ENCODE results near the gene FBXO27. TPM values are rescaled to one million over a fixed set of nuclear protein-coding genes. Genes with fewer than 3 reads are reported as not detected.
"Not testable (repeated sequence)": the region's sequence is repeated elsewhere in the genome, so short reads cannot be mapped to it uniquely, and the experiment has no call there.

FBXO27 gene
- total and polyA plus RNA-seq, 12 donors: 1.1 to 17.2 (median 2.8) TPM

DNA sequence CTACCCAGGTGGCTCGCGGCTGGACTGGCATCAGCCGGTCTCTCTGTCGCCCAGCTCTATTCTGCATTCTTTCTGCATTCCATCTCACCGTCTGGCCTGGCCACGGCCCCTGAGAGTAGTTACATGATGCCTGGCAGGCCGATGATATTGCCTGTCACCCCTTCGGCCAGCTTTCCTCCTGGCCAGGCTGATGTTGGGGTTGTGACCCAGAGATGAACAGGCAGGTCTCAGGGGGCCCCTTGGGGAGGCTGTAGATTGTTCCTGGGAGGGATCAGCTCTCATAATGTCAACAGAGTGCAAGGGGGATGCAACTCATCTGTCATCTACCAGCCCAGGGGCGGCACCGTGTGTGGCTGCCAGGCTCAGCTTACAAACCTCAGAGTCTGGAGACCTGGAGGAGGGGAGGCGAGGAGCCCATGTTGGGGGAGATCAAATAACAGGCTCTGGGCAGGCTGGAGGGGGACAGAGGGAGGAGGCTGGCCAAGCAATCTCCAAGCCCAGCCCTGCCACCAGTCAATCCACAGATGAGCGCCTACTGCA lies 43.2 kb downstream of the FBXO27 start:
- H3K4me3 ChIP-seq: no peak overlapping the region
- no peaks in the 10 kb centered on the region for H3K27me3 ChIP-seq
- TF ChIP-seq, protein P1, sequence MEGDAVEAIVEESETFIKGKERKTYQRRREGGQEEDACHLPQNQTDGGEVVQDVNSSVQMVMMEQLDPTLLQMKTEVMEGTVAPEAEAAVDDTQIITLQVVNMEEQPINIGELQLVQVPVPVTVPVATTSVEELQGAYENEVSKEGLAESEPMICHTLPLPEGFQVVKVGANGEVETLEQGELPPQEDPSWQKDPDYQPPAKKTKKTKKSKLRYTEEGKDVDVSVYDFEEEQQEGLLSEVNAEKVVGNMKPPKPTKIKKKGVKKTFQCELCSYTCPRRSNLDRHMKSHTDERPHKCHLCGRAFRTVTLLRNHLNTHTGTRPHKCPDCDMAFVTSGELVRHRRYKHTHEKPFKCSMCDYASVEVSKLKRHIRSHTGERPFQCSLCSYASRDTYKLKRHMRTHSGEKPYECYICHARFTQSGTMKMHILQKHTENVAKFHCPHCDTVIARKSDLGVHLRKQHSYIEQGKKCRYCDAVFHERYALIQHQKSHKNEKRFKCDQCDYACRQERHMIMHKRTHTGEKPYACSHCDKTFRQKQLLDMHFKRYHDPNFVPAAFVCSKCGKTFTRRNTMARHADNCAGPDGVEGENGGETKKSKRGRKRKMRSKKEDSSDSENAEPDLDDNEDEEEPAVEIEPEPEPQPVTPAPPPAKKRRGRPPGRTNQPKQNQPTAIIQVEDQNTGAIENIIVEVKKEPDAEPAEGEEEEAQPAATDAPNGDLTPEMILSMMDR (IDR thresholded peaks at IDR 0.05): no peak
- no peak for TF ChIP-seq POLR2A (IDR thresholded peaks at IDR 0.05)
- H3K4me1 ChIP-seq (replicated peaks in 1 of 2): no peaks in the 10 kb centered on the region
- H3K9me3 ChIP-seq (replicated peaks in 1 of 3): no peaks in the 10 kb centered on the region
- H3K27ac ChIP-seq: no peak overlapping the region
- intact Hi-C loops (cut with DNase I): no loop called here
- no peak for DNase-seq
- WGBS, 4 donors: 38 to 42% (median 40%) methylated on average over 8 to 12 of the region's 12 CpGs
- no peaks in the 10 kb centered on the region for H3K36me3 ChIP-seq (replicated peaks in 1 of 2)

- DNase-seq; H3K27ac ChIP-seq; intact Hi-C loops (cut with DNase I); H3K4me1 ChIP-seq (replicated peaks in 1 of 2); H3K4me3 ChIP-seq; H3K36me3 ChIP-seq (replicated peaks in 1 of 2); H3K27me3 ChIP-seq; H3K9me3 ChIP-seq (replicated peaks in 1 of 3): not testable (repeated sequence)
- 81 to 89% (median 85%) methylated on average over 4 of the region's 4 CpGs for WGBS, 4 donors
Observed at GRCh38 chr19:38988627-38989026, 43.7 kb downstream of the FBXO27 start.

DNA sequence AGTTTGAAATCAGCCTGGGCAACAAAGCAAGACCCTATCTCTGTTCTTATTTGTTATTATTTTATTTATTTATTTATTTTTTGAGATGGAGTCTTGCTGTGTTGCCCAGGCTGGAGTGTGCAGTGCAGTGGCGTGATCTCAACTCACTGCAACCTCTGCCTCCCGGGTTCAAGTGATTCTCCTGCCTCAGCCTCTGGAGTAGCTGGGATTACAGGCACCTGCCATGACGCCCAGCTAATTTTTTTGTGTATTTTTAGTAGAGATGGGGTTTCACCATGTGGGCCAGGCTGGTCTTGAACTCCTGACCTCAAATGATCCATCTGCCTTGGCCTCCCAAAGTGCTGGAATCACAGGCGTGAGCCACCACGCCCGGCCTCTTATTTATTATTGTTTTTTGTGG lies 44.6 kb downstream of the FBXO27 start:
- H3K36me3 ChIP-seq (replicated peaks in 1 of 2): not testable (repeated sequence)

DNA sequence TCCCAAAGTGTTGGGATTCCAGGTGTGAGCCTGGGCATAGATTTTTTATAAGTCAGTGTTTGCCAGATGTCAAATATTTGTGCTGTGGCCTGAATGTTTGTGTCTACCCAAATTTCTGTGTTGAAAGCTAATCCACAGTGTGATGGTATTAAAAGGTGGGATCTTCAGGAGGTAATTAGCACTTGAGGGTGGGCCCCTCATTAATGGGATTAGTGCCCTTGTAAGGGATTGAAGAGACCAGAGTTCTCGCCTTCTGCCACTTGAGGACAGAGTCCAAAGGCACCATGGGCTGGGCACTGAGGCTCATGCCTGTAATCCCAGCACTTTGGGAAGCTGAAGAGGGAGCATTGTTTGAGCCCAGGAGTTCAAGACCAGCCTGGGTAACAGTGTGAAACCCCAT lies 47.1 kb downstream of the FBXO27 start:
- WGBS, 4 donors: 78 to 100% (median 88%) methylated on average over 1 of the region's 1 CpG
- Histone ChIP-seq H3K27me3 (no peaks in the 10 kb centered on the region), H3K4me3 (no peak overlapping the region)

More for the DNA sequence above, 44.6 kb downstream of the FBXO27 start:
- H3K4me3 ChIP-seq; H3K27ac ChIP-seq; intact Hi-C loops (cut with DNase I); H3K9me3 ChIP-seq (replicated peaks in 1 of 3); DNase-seq; H3K4me1 ChIP-seq (replicated peaks in 1 of 2); H3K27me3 ChIP-seq: not testable (repeated sequence)
- 78 to 84% (median 81%) methylated on average over 6 of the region's 6 CpGs for WGBS, 4 donors

DNA sequence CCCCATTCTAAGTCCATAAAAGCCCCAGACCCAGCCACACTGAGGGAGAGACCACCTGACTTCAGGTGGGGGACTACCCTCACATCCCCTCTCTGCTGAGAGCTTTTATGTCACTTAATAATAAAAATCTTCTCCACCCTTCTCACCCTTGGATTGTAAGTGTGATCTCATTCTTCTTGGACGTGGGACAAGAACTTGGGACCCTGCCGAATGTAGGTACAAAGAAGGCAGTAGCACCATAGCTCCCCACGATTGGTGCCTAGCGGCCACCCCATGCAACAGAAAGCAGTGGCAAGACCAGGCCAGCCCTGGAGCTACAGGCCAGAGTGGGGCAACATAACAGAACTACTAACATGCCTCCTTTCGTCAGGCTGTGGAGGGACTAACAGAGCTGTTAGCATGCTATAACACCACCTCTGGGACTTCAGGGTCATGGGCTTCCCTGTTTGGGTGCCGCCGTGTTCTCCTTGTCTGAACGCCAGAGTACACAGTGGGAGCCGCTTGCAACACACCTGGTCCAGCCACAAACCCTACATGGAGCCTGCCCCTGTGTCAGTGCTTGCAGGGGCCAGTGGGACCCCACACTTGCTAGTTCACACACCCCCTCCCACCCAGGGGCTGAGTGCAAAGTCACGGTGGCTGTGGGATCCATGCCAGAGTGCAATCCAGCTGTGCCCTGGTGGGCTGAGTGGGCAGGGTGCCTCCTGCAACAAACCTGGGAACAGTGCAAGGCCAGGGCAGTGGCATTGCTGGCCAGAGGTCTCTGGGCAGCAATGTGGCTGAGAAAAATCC lies 51.6 kb downstream of the FBXO27 start:
- 85 to 93% (median 89%) methylated on average over 9 to 10 of the region's 10 CpGs for WGBS, 4 donors
- peaks cover 4% of the 10 kb centered on the region for H3K27me3 ChIP-seq
- TF ChIP-seq POLR2A (IDR thresholded peaks at IDR 0.05): no peak
- TF ChIP-seq, protein P1 (IDR thresholded peaks at IDR 0.05): no peak
- no peaks in the 10 kb centered on the region for H3K9me3 ChIP-seq (replicated peaks in 1 of 3)
- no peak for DNase-seq
- H3K4me1 ChIP-seq (replicated peaks in 1 of 2): peaks cover 0 to 8% of the 10 kb centered on the region in 2 donors
- H3K36me3 ChIP-seq (replicated peaks in 1 of 2): no peaks in the 10 kb centered on the region
- H3K27ac ChIP-seq: no peak overlapping the region
- H3K4me3 ChIP-seq: no peak overlapping the region
- intact Hi-C loops (cut with DNase I): no loop called here

More for the DNA sequence above, 47.1 kb downstream of the FBXO27 start:
- intact Hi-C loops (cut with DNase I): no loop called here
- no peak for DNase-seq
- no peak overlapping the region for H3K27ac ChIP-seq
- no peaks in the 10 kb centered on the region for H3K9me3 ChIP-seq (replicated peaks in 1 of 3)
- TF ChIP-seq, protein P1 (IDR thresholded peaks at IDR 0.05): no peak
- TF ChIP-seq POLR2A (IDR thresholded peaks at IDR 0.05): no peak
- no peaks in the 10 kb centered on the region for H3K4me1 ChIP-seq (replicated peaks in 1 of 2)
- H3K36me3 ChIP-seq (replicated peaks in 1 of 2): no peaks in the 10 kb centered on the region

Measured in adrenal gland (tissue), 12 donors.